HL-60 (cell line): Measurements from ENCODE around the gene METTL16.
A peak's percentile ranks its signal among the peaks of the same experiment; 100 is the strongest.

ENCODE experiments used
- POLR2AphosphoS5 ChIP-seq: IDR thresholded peaks from 2 replicates; pipeline ENCODE4 v1.6.1; 2012; ENCODE audit warnings: low read depth
- TF ChIP-seq, protein P1 (sequence below): IDR thresholded peaks from one replicate; pipeline ENCODE4 v1.5.1; 2011; ENCODE audit warnings: low read length, control low read depth, inconsistent platforms; ENCODE audit not compliant: insufficient read depth

DNA sequence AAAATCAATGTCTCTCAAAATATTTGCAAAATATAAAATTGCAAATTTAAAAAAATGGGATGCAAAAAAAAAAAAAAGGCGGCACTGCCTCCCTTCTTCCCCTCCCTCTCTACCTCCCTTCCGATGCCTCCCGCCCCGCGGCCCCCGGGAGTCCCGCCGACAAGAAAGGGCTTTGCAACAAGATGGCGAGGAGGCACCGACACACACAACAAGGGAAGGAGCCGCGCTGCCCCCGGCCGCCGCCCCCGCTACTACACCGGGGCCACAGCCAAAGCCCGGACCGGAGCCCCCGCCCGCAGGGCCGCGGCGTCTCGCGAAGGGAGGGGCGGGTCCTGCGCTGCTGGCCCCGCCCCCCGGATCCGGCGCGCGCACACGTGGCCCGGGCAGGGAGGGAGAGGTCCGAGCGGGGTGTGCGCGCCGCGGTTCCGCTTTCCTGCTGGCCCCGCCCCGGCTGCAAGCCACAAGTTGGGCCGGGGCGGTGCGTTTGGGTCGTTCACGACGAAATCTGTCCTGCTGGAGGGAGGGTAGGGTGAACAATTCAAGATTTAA, 110.7 kb downstream of the METTL16 start, which contains the start of gene MNT:
- TF ChIP-seq, protein P1, sequence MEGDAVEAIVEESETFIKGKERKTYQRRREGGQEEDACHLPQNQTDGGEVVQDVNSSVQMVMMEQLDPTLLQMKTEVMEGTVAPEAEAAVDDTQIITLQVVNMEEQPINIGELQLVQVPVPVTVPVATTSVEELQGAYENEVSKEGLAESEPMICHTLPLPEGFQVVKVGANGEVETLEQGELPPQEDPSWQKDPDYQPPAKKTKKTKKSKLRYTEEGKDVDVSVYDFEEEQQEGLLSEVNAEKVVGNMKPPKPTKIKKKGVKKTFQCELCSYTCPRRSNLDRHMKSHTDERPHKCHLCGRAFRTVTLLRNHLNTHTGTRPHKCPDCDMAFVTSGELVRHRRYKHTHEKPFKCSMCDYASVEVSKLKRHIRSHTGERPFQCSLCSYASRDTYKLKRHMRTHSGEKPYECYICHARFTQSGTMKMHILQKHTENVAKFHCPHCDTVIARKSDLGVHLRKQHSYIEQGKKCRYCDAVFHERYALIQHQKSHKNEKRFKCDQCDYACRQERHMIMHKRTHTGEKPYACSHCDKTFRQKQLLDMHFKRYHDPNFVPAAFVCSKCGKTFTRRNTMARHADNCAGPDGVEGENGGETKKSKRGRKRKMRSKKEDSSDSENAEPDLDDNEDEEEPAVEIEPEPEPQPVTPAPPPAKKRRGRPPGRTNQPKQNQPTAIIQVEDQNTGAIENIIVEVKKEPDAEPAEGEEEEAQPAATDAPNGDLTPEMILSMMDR: no peak
- peak; percentile 57; the same call in 1 of the 2 replicates for TF ChIP-seq POLR2AphosphoS5
